ENCODE results near the gene NGF.

Gene NGF

GRCh38 chr1:115275216-115275615 is 62.8 kb downstream of the NGF start:
- no peak for DNase-seq

DNA sequence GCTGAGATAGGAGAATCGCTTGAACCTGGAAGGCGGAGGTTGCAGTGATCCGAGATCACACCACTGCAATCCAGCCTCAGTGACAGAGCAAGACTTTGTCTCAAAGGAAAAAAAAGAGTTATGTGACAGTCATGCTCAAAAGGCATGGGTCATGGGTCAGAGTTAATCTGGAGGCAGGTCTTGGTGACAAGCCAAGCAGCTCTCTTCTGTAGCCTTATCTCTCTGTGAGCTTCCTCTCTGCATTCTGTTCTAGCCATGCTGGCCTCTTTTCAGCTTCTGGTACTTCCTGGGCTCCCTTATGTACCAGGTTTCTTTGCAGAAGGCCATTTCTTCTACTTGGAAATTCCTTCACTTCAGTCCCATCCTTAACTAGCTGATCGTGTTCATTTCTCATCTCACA is 63.6 kb downstream of the NGF start:
- no peak for DNase-seq

DNA sequence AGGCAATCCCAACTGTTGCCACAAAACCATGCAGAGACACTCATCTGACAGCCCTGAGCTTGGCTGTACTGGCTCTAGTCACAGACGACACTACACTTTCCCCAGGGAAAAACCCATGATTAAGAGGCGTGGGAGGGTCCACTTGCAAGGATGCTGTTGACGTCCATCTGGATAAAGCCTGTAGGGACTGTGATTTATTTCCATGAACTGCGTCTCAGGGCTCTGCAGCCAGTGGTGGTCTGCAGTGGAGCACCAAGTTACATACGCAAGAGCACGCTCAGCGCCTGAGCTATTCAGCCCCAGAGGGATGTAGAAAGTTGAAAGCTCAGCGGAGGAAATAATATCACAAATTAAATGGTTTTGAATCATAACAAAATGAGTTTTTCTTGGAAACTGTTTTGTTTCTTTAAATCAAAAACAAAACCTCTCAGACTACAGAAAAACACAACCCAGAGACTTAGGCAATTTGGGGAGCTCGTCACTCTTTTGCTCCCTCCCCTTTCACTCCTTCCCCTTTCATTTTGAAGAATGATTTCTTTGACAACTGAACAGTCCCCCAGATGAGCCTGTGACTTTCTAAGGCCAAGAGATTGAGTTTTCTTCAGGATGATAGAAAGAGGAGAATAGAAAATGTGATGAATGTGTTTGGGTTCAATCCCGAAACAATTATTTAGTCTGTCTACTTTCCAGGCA is 71.2 kb downstream of the NGF start:
- no peak for DNase-seq

DNA sequence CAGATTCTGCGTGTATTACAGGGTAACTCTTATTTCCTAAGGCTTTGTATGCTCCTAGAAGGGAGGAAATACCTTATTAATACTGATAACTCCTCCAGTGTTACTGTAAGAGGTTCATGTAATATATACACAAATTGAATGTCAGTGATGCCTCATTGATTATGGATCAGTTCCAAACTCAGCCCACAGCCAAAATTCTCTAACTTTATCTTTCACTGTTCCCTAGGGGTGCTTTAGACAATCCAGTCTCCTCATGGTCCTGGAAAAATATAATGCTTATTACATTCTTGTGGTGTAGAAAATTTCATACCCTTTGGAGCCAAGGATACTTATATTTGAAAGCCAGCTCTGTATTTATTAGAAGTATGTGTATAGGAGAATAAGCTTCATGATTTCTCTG is 73.0 kb downstream of the NGF start:
- no peak for DNase-seq

GRCh38 chr1:115262886-115263285 is 75.2 kb downstream of the NGF start:
- DNase-seq, result no peak

DNA sequence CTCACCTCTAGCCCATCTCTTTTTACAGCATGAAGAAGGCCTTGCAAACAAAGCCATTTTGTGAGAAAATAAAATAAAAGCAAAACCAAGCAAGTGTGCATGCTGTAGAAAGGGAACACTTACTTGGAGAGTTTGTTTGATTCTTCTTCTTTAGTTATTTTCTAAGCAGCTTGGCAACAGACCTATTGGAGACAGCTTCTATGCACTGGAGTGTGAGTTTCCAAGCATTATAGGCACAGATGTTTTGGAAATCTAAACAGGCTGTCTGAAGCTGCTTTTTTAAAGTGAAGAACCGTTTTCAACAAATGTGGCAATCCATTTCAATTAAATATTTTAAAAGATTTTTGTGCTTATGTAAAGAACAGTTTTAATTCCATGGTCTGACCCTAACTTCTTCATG is 76.6 kb downstream of the NGF start:
- DNase-seq, result no peak

- DNase-seq, result no peak
These were observed 79.7 kb downstream of the NGF start for GRCh38 chr1:115258302-115258866.

DNA sequence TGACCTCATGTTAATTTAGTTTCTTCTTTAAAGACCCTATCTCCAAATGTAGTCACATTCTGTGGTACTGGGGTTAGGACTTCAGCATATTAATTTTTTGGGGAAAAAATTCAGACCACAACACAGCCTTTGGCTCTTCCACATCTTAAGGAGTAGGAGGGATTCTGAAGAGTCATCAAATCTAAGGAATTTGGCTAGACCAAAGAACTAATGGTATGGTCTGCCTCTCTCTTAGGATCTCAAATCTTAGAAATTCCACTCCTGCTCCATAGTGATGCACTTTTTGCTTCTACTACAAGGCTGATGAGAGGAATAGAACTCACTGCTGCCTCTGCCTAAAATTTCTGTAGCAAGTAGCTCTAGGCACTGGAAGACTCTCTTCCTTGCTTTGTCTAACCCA is 80.5 kb downstream of the NGF start:
- DNase-seq, result no peak

DNA sequence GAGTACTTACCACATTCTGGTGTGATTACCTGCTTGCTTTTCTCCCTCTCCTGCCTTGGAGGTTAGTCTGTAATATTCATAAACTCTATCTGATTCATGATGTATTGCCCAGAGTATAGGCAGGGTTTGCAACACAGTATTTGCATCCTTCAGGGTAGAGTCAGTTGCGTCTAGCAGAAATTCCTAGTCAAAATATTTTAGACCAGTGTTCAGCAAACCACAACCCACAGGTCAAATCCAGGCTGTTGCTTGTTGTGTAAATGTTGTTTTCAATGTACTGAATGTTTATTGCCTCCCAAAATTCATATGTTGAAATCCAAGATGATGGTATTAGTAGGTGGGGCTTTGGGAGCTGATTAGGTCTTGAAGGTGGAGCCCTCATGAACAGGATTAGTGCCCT is 82.9 kb downstream of the NGF start:
- no peak for DNase-seq

DNA sequence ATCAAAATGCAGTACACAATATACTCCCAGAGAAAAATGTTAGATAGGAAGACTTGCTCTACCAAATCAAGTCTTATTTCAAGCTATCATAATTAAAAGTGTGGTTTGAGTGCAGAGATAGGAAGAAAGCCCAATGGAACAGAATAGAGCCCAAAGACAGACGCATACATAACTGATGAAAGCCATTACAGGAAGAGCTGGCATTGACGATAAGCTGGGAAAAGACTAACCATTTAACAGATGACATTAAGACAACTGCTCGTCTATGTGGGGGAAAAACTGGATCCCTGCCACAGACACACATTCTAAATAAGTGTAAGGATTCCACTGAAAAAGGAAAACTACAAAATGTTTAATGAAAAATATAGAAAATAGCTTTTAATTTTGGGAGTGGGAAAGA is 85.5 kb downstream of the NGF start:
- no peak for DNase-seq

GRCh38 chr1:115251856-115252255 is 86.2 kb downstream of the NGF start:
- no peak for DNase-seq

DNA sequence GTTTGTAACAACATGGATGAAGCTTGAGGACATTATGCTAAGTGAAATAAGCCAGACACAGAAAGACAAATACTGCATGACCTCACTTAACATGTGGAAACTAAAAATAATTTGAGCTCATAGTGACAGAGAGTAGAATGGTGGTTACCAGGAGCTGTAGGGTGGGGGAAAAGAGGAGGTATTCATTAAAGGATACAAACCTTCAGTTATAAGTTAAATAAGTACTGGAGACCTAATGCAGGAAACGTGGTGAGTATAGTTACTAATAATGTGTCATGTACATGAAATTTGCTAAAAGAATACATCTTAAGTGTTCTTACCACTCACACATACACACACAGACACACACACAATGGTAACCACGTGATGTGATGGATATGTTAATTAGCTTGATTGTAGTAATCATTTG is 86.7 kb downstream of the NGF start:
- no peak for DNase-seq

DNA sequence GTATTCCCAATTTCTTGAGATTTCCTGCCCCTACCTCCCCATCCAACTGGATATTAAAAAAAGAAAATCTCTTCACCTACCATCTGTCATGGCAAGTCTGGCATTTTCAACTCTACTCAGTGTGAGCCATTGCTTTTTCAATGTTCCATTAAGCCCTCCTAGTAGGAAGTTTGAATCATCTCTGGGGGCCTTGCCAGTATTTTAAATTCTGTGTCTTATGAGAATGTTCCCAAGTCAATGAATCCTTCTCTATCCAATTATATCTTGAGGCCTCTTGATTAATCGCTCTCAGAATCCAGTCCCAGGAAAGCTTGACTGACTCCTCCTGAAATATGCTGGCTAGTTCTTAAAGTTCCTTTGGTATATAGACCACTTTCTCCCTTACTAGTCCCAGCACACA is 91.5 kb downstream of the NGF start:
- no peak for DNase-seq

GRCh38 chr1:115245227-115245626 is 92.8 kb downstream of the NGF start:
- no peak for DNase-seq

DNA sequence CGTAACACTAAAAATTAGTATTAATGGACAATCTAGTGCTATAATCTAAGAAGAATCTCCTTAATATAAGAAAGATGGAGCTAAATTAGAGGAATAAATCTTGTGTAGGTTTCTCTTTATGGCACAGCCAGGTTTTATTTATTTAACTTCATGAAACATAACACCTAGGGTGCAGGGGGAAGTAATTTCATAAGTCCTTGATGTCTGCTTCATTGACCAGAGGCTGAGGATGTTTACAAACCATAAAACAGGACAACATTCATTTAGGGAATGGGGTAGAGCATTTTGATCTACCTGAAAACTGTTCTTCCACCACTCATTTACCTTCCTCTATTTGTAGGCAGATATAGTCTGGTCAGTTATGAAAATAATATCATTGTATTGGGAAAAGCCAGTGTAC is 95.5 kb downstream of the NGF start:
- no peak for DNase-seq

DNA sequence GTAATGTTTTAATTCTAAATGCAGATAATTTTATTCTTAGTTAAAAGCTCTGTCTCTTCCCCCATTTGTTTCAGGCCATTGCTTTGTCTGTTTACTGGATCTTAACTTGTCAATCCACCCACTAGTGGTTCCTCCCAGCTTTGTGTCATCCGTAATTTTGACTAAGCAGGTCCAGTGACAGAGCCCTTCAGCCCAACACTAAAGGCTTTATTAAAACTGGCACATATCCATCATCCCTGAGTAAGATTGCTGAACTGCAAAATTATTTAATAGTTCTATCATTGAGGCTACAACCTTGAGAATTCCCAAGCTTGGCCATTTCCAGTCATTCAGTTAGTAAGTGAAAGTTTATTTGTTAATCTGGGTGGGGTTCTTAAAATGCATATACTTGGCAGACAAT is 96.7 kb downstream of the NGF start:
- DNase-seq, result no peak

DNA sequence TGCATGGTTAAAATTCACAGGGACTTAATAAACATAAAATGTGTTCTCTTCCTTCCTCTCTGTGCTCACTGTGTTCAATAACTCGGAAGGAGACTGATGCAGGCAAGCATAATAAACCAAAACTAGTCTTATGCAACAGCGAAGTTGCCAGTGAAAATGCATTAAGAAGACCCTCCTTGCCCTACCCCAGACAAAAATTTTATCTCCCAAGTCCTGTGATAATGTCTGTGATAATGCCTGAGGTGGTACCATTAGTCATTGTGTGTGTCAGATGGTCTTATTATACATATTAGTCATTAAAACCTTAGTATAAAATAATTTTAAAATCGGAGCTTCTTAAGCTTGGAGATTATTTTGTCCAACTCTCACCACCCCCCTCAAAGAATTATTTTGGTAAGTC is 97.8 kb downstream of the NGF start:
- no peak for DNase-seq

DNA sequence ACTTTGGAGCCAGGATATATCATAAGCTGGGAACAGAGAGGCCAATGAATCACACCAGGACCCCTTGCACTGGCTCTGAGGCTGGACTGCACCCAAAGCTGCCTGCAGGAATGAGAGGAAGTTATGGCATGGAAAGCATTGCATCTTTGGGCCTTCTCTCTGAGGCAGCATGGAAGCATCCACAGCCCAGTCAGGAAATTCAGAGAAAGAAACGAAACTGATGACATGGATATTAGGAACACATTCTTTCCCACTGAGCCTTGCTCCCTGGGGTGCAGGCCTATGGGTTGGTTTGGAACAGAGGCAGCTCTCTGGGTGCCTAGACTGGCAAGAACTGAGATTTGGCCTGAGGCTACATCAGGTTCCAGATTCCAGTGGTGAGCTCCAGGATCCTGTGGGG is 98.6 kb downstream of the NGF start:
- no peak for DNase-seq

GRCh38 chr1:115239148-115239422 is 99.0 kb downstream of the NGF start:
- no peak for DNase-seq

- no peak for DNase-seq
These were observed 99.5 kb downstream of the NGF start for GRCh38 chr1:115238336-115239147.

DNA sequence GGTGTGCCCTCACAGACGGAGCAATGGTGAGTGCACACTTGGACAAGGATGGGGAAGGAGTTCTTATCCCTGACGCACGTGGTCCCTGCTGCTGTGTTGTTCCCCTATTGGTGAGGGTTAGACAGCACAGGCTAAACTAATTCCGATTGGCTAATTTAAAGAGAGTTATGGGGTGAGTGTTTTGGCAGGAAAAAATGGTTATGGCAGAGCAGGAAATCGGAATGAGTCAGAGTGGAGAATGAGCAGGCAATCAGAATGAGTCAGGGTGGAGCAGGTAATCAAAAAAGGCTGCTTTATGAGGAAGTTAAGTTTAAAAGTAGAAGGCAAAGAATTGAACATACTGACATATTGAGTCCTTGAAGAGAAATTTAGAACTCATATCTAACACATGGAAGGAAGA is 100.5 kb downstream of the NGF start:
- DNase-seq, result no peak

GRCh38 chr1:115237023-115237422 is 101.0 kb downstream of the NGF start:
- no peak for DNase-seq
